IMR-90 (cell line): Measurements from ENCODE around the gene TNFRSF14. TPM values are rescaled to one million over a fixed set of nuclear protein-coding genes. Genes with fewer than 3 reads are reported as not detected.

ENCODE experiments used
- ATAC-seq: fragments of 200-7000 bp; cut with Tn5 transposase; 2 replicates; pipeline ENCODE4 v1.9.1; 2020; ENCODE audit warnings: low read depth, mild to moderate bottlenecking, moderate library complexity
- BruUV-seq: library from RNA; stranded (reverse); fragments of 400-500 nt; replicated peaks from 2 replicates; lab custom pipeline; 2021; lab: Mats Ljungman, UMichigan
- CTCF ChIA-PET: fragments of 300-600 bp; formaldehyde crosslinking; extraction: SDS; loops from one replicate; lab custom pipeline; 2021; ENCODE audit warnings: antibody characterized with exemption; lab: Yijun Ruan, JAX
- POLR2A ChIA-PET: fragments of 300-600 bp; sonication (Branson Sonifier 250); formaldehyde crosslinking; loops from one replicate; lab custom pipeline; 2022; ENCODE audit warnings: antibody characterized with exemption; ENCODE audit not compliant: unreplicated experiment; lab: Charles Lee
- DNase-seq: peaks from one replicate; pipeline ENCODE4 v3.0.0; 2013
- H2AFZ ChIP-seq: replicated peaks from 2 replicates; pipeline ENCODE3; 2013; ENCODE audit warnings: low read length, mild to moderate bottlenecking; ENCODE audit not compliant: poor library complexity
- H2AK5ac ChIP-seq: 2 replicates; pipeline ENCODE4 v1.6.1; 2013; ENCODE audit warnings: low read depth, low read length, inconsistent platforms
- H2AK9ac ChIP-seq: replicated peaks from 2 replicates; pipeline ENCODE3; 2013; ENCODE audit warnings: mild to moderate bottlenecking, low read depth, low read length, moderate library complexity; ENCODE audit not compliant: poor library complexity
- H2BK120ac ChIP-seq: 2 replicates; pipeline ENCODE4 v1.6.1; 2013; ENCODE audit warnings: low read depth, low read length, inconsistent platforms
- H2BK15ac ChIP-seq: 3 replicates; pipeline ENCODE4 v1.6.1; 2013; ENCODE audit warnings: low read depth, low read length, inconsistent platforms
- H2BK20ac ChIP-seq: 2 replicates; pipeline ENCODE4 v1.6.1; 2013; ENCODE audit warnings: low read depth, mild to moderate bottlenecking, inconsistent platforms, low read length, moderate library complexity
- H2BK5ac ChIP-seq: 2 replicates; pipeline ENCODE4 v1.6.1; 2013; ENCODE audit warnings: mild to moderate bottlenecking, low read depth, low read length, inconsistent platforms; ENCODE audit not compliant: poor library complexity, severe bottlenecking
- H3K14ac ChIP-seq: replicated peaks from 2 replicates; pipeline ENCODE4 v1.6.1; 2013; ENCODE audit warnings: low read depth, low read length, inconsistent platforms
- H3K18ac ChIP-seq: 2 replicates; pipeline ENCODE4 v1.6.1; 2013; ENCODE audit warnings: low read depth, low read length, control low read depth
- H3K23ac ChIP-seq: 2 replicates; pipeline ENCODE4 v1.6.1; 2013; ENCODE audit warnings: low read depth, low read length, inconsistent platforms
- H3K27ac ChIP-seq: 2 replicates; pipeline ENCODE4 v1.5.1; 2013; ENCODE audit warnings: mild to moderate bottlenecking, control low read depth, low read length; ENCODE audit not compliant: insufficient read depth
- H3K27me3 ChIP-seq: 2 replicates; pipeline ENCODE4 v1.6.1; 2013; ENCODE audit warnings: low read length; ENCODE audit not compliant: control insufficient read depth, insufficient read depth
- H3K36me3 ChIP-seq: 2 replicates; pipeline ENCODE4 v1.6.1; 2013; ENCODE audit warnings: low read length, mixed read lengths; ENCODE audit not compliant: control insufficient read depth, insufficient read depth
- H3K4ac ChIP-seq: 2 replicates; pipeline ENCODE4 v1.6.1; 2013; ENCODE audit warnings: low read depth, low read length, inconsistent platforms
- H3K4me1 ChIP-seq: 2 replicates; pipeline ENCODE4 v1.6.1; 2013; ENCODE audit warnings: low read length, mixed read lengths; ENCODE audit not compliant: control insufficient read depth, insufficient read depth
- H3K4me2 ChIP-seq: 2 replicates; pipeline ENCODE4 v1.6.1; 2013; ENCODE audit warnings: low read depth, mild to moderate bottlenecking, control low read depth, low read length, moderate library complexity
- H3K4me3 ChIP-seq: 2 replicates; pipeline ENCODE4 v1.5.1; 2013; ENCODE audit warnings: low read depth, mild to moderate bottlenecking, control low read depth, low read length, moderate library complexity; ENCODE audit not compliant: insufficient read depth
- H3K56ac ChIP-seq: 2 replicates; pipeline ENCODE4 v1.6.1; 2013; ENCODE audit warnings: low read length, inconsistent platforms; ENCODE audit not compliant: insufficient read depth; ENCODE audit errors: extremely low read depth
- H3K79me1 ChIP-seq, 2 experiments: 2 replicates each; pipeline ENCODE4 v1.6.1; 2013; ENCODE audit warnings: low read length in 2 of 2, inconsistent platforms in 1 of 2, low read depth in 1 of 2
- H3K9ac ChIP-seq: 2 replicates; pipeline ENCODE4 v1.6.1; 2013; ENCODE audit warnings: low read depth, low read length, control low read depth
- H3K9me1 ChIP-seq: 2 replicates; pipeline ENCODE4 v1.6.1; 2013; ENCODE audit warnings: low read length, inconsistent platforms; ENCODE audit not compliant: insufficient read depth
- H3K9me3 ChIP-seq: 2 replicates; pipeline ENCODE4 v1.6.1; 2013; ENCODE audit warnings: low read length; ENCODE audit not compliant: control insufficient read depth, insufficient read depth
- H4K20me1 ChIP-seq: 2 replicates; pipeline ENCODE4 v1.6.1; 2013; ENCODE audit warnings: low read length, inconsistent platforms; ENCODE audit not compliant: insufficient read depth
- H4K5ac ChIP-seq: 2 replicates; pipeline ENCODE4 v1.6.1; 2013; ENCODE audit warnings: mild to moderate bottlenecking, low read depth, low read length, control low read depth
- H4K8ac ChIP-seq, 2 experiments: 2 replicates each; pipeline ENCODE4 v1.6.1; 2013; ENCODE audit warnings: low read depth in 2 of 2, low read length in 2 of 2, control low read depth in 1 of 2, inconsistent platforms in 1 of 2
- H4K91ac ChIP-seq: 2 replicates; pipeline ENCODE4 v1.6.1; 2013; ENCODE audit warnings: low read depth, low read length, inconsistent platforms; ENCODE audit not compliant: insufficient read depth
- BHLHE40 ChIP-seq: fragments of 150-350 bp; IDR thresholded peaks from 2 replicates; pipeline ENCODE4 v1.6.1; 2016; ENCODE audit warnings: mild to moderate bottlenecking, low read depth, low read length
- CEBPB ChIP-seq: IDR thresholded peaks from 2 replicates; pipeline ENCODE4 v1.6.1; 2012; ENCODE audit warnings: low read depth, low read length, improper control_type of control experiment
- CHD1 ChIP-seq: IDR thresholded peaks from 2 replicates; pipeline ENCODE4 v1.6.1; 2012; ENCODE audit warnings: low read depth, low read length, improper control_type of control experiment
- ELK1 ChIP-seq: fragments of 150-350 bp; IDR thresholded peaks from 2 replicates; pipeline ENCODE4 v1.6.1; 2016; ENCODE audit warnings: low read depth, mild to moderate bottlenecking, low read length, moderate library complexity, borderline replicate concordance
- FOS ChIP-seq: fragments of 150-350 bp; IDR thresholded peaks from 2 replicates; pipeline ENCODE4 v1.6.1; 2016; ENCODE audit warnings: low read depth, low read length
- MAFK ChIP-seq: IDR thresholded peaks from 2 replicates; pipeline ENCODE4 v1.6.1; 2012; ENCODE audit warnings: low read depth, low read length, improper control_type of control experiment
- MAZ ChIP-seq: IDR thresholded peaks from 2 replicates; pipeline ENCODE4 v1.6.1; 2012; ENCODE audit warnings: low read depth, mild to moderate bottlenecking, low read length, improper control_type of control experiment, moderate library complexity, borderline replicate concordance
- MXI1 ChIP-seq: IDR thresholded peaks from 2 replicates; pipeline ENCODE4 v1.6.1; 2012; ENCODE audit warnings: low read depth, mild to moderate bottlenecking, low read length, moderate library complexity, borderline replicate concordance
- NFE2L2 ChIP-seq: fragments of 150-350 bp; IDR thresholded peaks from 2 replicates; pipeline ENCODE4 v1.6.1; 2016; ENCODE audit warnings: low read depth, mild to moderate bottlenecking, low read length
- POLR2A ChIP-seq: IDR thresholded peaks from 2 replicates; pipeline ENCODE4 v1.6.1; 2012; ENCODE audit warnings: mild to moderate bottlenecking, low read depth, low read length
- RAD21 ChIP-seq: IDR thresholded peaks from 2 replicates; pipeline ENCODE4 v1.6.1; 2012; ENCODE audit warnings: low read length, improper control_type of control experiment
- RCOR1 ChIP-seq: IDR thresholded peaks from 2 replicates; pipeline ENCODE4 v1.6.1; 2012; ENCODE audit warnings: mild to moderate bottlenecking, low read length, improper control_type of control experiment; ENCODE audit not compliant: insufficient replicate concordance
- RFX5 ChIP-seq: IDR thresholded peaks from 2 replicates; pipeline ENCODE4 v1.8.0; 2012; ENCODE audit warnings: low read depth, mild to moderate bottlenecking, low read length, moderate library complexity
- SMC3 ChIP-seq: fragments of 150-350 bp; IDR thresholded peaks from 2 replicates; pipeline ENCODE4 v1.6.1; 2016; ENCODE audit warnings: low read depth, mild to moderate bottlenecking, antibody characterized with exemption, low read length, moderate library complexity
- USF2 ChIP-seq: fragments of 150-350 bp; IDR thresholded peaks from 2 replicates; pipeline ENCODE4 v1.6.1; 2017; ENCODE audit warnings: mild to moderate bottlenecking, antibody characterized with exemption, low read length, low read depth
- WGBS, 2 experiments: methylation state at CpG; one replicate each; pipeline versions ENCODE4 v1.1.5 to v1.1.7; 2013; ENCODE audit warnings: missing lambda C conversion rate in 2 of 2; ENCODE audit not compliant: insufficient read length in 1 of 2; ENCODE audit errors: extremely low coverage in 2 of 2; 5-methylcytosine and 5-hydroxymethylcytosine counted together
- dilution Hi-C: fragments of 300-500 bp; cut with HindIII; formaldehyde crosslinking; loops from one replicate; pipeline ENCODE4 v1.14.3; 2018; ENCODE audit warnings: low sequenced_read_pairs; ENCODE audit not compliant: unreplicated experiment
- in situ Hi-C: fragments of 300-500 bp; cut with MboI; formaldehyde crosslinking; loops from 3 replicates; pipeline ENCODE4 v1.14.3; 2019; ENCODE audit warnings: low sequenced_read_pairs, inconsistent platforms, mixed read lengths
- intact Hi-C: fragments of 100-400 bp; cut with micrococcal nuclease; formaldehyde crosslinking; loops from 2 replicates; pipeline ENCODE4 v1.10.0; 2022
- polyA plus RNA-seq, 3 experiments: library from polyadenylated mRNA; depleted of rRNA; stranded (reverse); fragments of >200 nt; gene quantifications; 2 replicates each; pipeline ENCODE4 v1.2.3, GENCODE V29; 2012; ENCODE audit warnings: low replicate concordance in 1 of 3
- total RNA-seq: library from RNA; depleted of rRNA; stranded (reverse); fragments of >200 nt; gene quantifications from 2 replicates; pipeline ENCODE4 v1.2.3, GENCODE V29; 2012
- TF ChIP-seq, protein P1 (sequence below): conservative IDR thresholded peaks from 2 replicates; pipeline ENCODE4 v1.5.1; 2012; ENCODE audit warnings: mild to moderate bottlenecking, low read depth, low read length, improper control_type of control experiment

Gene TNFRSF14
- total and polyA plus RNA-seq, 2 of the 4 experiments (the other 2 are of a cell fraction): 1.3 to 4.2 TPM

DNA sequence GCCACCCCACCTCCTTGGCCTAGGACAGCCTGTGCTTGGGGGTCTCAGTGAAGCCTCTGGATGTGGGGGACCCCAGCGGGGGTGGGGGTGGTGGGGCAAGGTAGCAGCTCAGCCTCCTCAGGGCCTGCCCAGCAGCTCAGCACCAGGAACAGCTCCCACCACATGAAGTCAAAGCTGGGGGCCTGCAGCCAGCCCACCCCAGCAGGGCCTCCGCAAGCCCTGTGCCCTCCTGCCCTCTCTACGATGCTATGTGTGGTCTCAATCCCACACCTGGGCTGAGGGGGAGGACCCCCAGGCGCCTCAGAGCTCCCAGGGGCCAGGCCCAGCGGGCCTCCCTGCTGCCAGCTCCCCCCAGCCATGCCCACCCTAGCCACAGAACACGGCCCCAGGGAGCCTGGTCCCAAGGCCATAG, 48.4 kb upstream of the TNFRSF14 start:
- Histone ChIP-seq H4K20me1 (peaks cover 3% of the 10 kb centered on the region; the same call in 1 of the 2 replicates), H3K79me1 (0 out of 4 replicates have a peak, but pooled peaks cover 0 to 3% of the 10 kb centered on the region in 2 experiments), H3K4me1 (peaks cover 2% of the 10 kb centered on the region; the same call in 1 of the 2 replicates), H3K23ac (no peak overlapping the region), H3K18ac (no peak overlapping the region), H3K56ac (no peak overlapping the region), H2BK20ac (no peak overlapping the region), H3K4me3 (no peak overlapping the region), H2BK5ac (no peak overlapping the region), H3K9ac (no peak overlapping the region), H3K36me3 (peaks cover 38% of the 10 kb centered on the region), H3K9me1 (no peaks in the 10 kb centered on the region), H3K14ac (no peak overlapping the region), H2AK5ac (no peak overlapping the region), H2BK120ac (no peak overlapping the region), H2BK15ac (no peak overlapping the region), H4K5ac (no peak overlapping the region), H3K4me2 (no peak overlapping the region), H2AFZ (no peak overlapping the region), H3K27me3 (peaks cover 12% of the 10 kb centered on the region; the same call in 1 of the 2 replicates), H2AK9ac (no peak overlapping the region), H3K9me3 (no peaks in the 10 kb centered on the region), H4K91ac (no peak overlapping the region), H3K4ac (no peak overlapping the region), H4K8ac (no peak overlapping the region), H3K27ac (no peak overlapping the region)
- ATAC-seq (no peak), DNase-seq (no peak)
- ChIA-PET POLR2A (no interaction called here), CTCF (interaction anchor here (0.6 kb wide), 1 partner anchor 87 kb away, joined by 5 read pairs; no protein-coding TSS in a partner anchor)
- intact Hi-C loops (no loop called here), dilution Hi-C loops (no loop called here), in situ Hi-C loops (no loop called here)
- WGBS, 2 experiments: 100% methylated on average over 1 of the region's 6 CpGs; no CpG with 5 or more reads in 1 of the 2 experiments
- no TSS peak for BruUV-seq
- TF ChIP-seq FOS: no peak
- TF ChIP-seq USF2: no peak
- no peak for TF ChIP-seq MXI1
- TF ChIP-seq RFX5: no peak
- no peak for TF ChIP-seq NFE2L2
- TF ChIP-seq RCOR1: no peak
- TF ChIP-seq, protein P1, sequence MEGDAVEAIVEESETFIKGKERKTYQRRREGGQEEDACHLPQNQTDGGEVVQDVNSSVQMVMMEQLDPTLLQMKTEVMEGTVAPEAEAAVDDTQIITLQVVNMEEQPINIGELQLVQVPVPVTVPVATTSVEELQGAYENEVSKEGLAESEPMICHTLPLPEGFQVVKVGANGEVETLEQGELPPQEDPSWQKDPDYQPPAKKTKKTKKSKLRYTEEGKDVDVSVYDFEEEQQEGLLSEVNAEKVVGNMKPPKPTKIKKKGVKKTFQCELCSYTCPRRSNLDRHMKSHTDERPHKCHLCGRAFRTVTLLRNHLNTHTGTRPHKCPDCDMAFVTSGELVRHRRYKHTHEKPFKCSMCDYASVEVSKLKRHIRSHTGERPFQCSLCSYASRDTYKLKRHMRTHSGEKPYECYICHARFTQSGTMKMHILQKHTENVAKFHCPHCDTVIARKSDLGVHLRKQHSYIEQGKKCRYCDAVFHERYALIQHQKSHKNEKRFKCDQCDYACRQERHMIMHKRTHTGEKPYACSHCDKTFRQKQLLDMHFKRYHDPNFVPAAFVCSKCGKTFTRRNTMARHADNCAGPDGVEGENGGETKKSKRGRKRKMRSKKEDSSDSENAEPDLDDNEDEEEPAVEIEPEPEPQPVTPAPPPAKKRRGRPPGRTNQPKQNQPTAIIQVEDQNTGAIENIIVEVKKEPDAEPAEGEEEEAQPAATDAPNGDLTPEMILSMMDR: no peak
- no peak for TF ChIP-seq CHD1
- TF ChIP-seq CEBPB: no peak
- TF ChIP-seq ELK1: no peak
- no peak for TF ChIP-seq BHLHE40
- no peak for TF ChIP-seq MAFK
- no peak for TF ChIP-seq SMC3
- no peak for TF ChIP-seq POLR2A
- TF ChIP-seq RAD21: no peak
- TF ChIP-seq MAZ: no peak
